Raji (cell line): ENCODE measurements around the gene CRACDL.

ENCODE experiments used
- POLR2A ChIP-seq: IDR thresholded peaks from 2 replicates; pipeline ENCODE4 v1.6.1; 2011; ENCODE audit warnings: low read depth, low read length, control low read depth; ENCODE audit not compliant: insufficient read depth

CRACDL gene

GRCh38 chr2:98833917-98834263 lies 102.1 kb downstream of the CRACDL start:
- TF ChIP-seq POLR2A: no peak

- no peak for TF ChIP-seq POLR2A
Measured at GRCh38 chr2:98833172-98833916, 102.7 kb downstream of the CRACDL start.

GRCh38 chr2:98832172-98832571 lies 103.9 kb downstream of the CRACDL start:
- no peak for TF ChIP-seq POLR2A

GRCh38 chr2:98830571-98831145 lies 105.4 kb downstream of the CRACDL start:
- no peak for TF ChIP-seq POLR2A

GRCh38 chr2:98829581-98830270 lies 106.3 kb downstream of the CRACDL start:
- no peak for TF ChIP-seq POLR2A

GRCh38 chr2:98828793-98829371 lies 107.1 kb downstream of the CRACDL start:
- no peak for TF ChIP-seq POLR2A

- no peak for TF ChIP-seq POLR2A
Measured at GRCh38 chr2:98828369-98828744, 107.7 kb downstream of the CRACDL start.

- no peak for TF ChIP-seq POLR2A
Measured at GRCh38 chr2:98827625-98828368, 108.2 kb downstream of the CRACDL start.

GRCh38 chr2:98826856-98827255 lies 109.2 kb downstream of the CRACDL start:
- no peak for TF ChIP-seq POLR2A

- no peak for TF ChIP-seq POLR2A
Measured at GRCh38 chr2:98825858-98826257, 110.2 kb downstream of the CRACDL start.

GRCh38 chr2:98825404-98825803 lies 110.6 kb downstream of the CRACDL start:
- no peak for TF ChIP-seq POLR2A

- no peak for TF ChIP-seq POLR2A
Measured at GRCh38 chr2:98825020-98825350, 111.0 kb downstream of the CRACDL start.

GRCh38 chr2:98824256-98825019 lies 111.6 kb downstream of the CRACDL start:
- TF ChIP-seq POLR2A: no peak
